Dendritic cell treated with granulocyte-macrophage colony-stimulating factor and Interleukin-4, amounts not matched to agents 40 ng/mL and 50 ng/mL, for 4 days (primary cell): Measurements from ENCODE around the gene CERS4.
A peak's percentile ranks its signal among the peaks of the same experiment; 100 is the strongest.
"Not testable (repeated sequence)": the region's sequence is repeated elsewhere in the genome, so short reads cannot be mapped to it uniquely, and the experiment has no call there.

ENCODE experiments used
- H3K27ac Mint-ChIP-seq: one replicate; pipeline ENCODE4 v1.8.0; 2022; ENCODE audit warnings: mild to moderate bottlenecking, mixed read lengths
- H3K27me3 Mint-ChIP-seq: one replicate; pipeline ENCODE4 v1.8.0; 2022; ENCODE audit warnings: mild to moderate bottlenecking, mixed read lengths
- H3K36me3 Mint-ChIP-seq: one replicate; pipeline ENCODE4 v1.8.0; 2022; ENCODE audit warnings: low read depth, mixed read lengths
- H3K4me1 Mint-ChIP-seq: one replicate; pipeline ENCODE4 v1.8.0; 2022; ENCODE audit warnings: low read depth, mixed read lengths
- H3K4me3 Mint-ChIP-seq: one replicate; pipeline ENCODE4 v1.8.0; 2022; ENCODE audit warnings: mild to moderate bottlenecking, moderate library complexity, mixed read lengths
- H3K9me3 Mint-ChIP-seq: one replicate; pipeline ENCODE4 v1.8.0; 2022; ENCODE audit warnings: mixed read lengths
- intact Hi-C: fragments of 100-400 bp; cut with micrococcal nuclease; formaldehyde crosslinking; loops from one replicate; pipeline ENCODE4 v1.15.0; 2022

CERS4 gene

DNA sequence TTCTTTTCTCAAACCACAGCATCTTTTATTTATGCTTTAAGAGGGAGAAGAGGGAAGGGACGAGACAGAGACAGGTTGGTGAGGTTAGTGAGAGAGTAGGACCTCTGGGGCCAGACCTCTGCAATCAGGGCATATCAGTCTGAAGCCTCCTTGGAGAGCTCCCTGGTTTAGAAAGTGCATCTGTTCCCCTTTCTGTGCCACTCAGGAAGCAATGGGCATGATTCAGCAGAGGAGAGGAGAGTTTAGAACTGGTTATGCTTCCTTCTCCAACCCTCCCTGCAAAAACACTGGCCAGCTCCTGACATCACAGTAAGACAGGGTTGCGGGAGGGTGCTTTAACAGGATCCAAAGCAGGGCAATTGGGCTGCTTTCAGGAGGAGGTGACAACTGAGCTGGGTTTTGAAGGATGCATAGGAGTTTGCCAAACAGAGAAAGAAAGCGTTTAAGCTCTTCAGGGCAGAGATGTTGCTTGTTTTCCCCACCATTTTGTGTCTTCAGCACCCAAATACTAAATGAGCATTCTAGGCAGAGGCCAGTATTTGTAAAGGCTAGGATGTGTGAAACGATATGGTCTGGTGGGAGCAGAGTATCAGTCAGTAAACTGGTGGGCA is 33.1 kb downstream of the CERS4 start:
- Mint-ChIP-seq H3K27me3 (peaks cover 47% of the 10 kb centered on the region), H3K4me1 (peaks cover 52% of the 10 kb centered on the region), H3K9me3 (peaks cover 20% of the 10 kb centered on the region), H3K4me3 (no peak overlapping the region), H3K27ac (peak overlapping the region; percentile 51), H3K36me3 (no peaks in the 10 kb centered on the region)
- intact Hi-C loops = no loop called here

DNA sequence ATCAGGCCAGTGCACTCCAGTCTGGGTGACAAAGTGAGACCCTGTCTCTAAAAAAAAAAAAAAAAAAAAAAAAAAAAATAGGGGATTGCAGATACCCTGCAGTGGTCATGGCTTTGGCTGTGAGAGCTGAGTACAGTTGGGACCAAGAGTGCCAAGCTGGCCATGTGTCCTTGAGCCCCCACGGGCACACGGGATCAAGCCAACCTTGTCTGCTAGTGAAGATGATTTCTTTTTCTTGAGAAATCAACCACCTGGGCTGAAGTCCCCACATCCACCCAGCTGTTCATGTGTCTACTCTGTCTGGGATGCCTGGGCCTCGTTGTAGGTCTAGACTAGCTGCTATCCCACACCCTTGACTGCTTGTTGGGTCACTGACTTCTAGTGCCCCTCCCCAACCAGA is 34.0 kb downstream of the CERS4 start:
- H3K36me3 Mint-ChIP-seq = no peaks in the 10 kb centered on the region
- H3K27ac Mint-ChIP-seq = no peak overlapping the region
- intact Hi-C loops = no loop called here
- peaks cover 48% of the 10 kb centered on the region for H3K4me1 Mint-ChIP-seq
- H3K9me3 Mint-ChIP-seq = peaks cover 20% of the 10 kb centered on the region
- peaks cover 47% of the 10 kb centered on the region for H3K27me3 Mint-ChIP-seq
- H3K4me3 Mint-ChIP-seq = no peak overlapping the region

DNA sequence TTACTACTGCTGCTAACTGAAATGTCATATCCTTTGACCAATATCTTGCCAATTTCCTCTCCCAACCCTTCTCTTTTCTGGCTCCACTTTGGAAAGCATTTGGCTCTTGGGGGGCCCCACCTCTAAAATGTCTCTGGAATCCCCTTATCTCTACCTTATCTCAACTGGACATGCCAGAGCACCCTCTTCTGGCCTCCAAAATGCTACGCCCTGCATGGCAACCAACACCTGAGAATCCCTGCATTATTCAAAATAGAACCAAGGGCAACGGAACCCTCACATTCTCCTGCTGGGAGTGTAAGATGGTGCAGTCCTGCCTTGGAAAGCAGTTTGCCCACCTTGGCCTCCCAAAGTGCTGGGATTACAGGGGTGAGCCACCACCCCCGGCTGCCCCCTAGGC is 35.3 kb downstream of the CERS4 start:
- intact Hi-C loops = no loop called here
- Mint-ChIP-seq H3K27me3 (peaks cover 47% of the 10 kb centered on the region), H3K4me1 (peaks cover 43% of the 10 kb centered on the region), H3K9me3 (peaks cover 20% of the 10 kb centered on the region), H3K27ac (no peak overlapping the region), H3K4me3 (no peak overlapping the region), H3K36me3 (no peaks in the 10 kb centered on the region)

DNA sequence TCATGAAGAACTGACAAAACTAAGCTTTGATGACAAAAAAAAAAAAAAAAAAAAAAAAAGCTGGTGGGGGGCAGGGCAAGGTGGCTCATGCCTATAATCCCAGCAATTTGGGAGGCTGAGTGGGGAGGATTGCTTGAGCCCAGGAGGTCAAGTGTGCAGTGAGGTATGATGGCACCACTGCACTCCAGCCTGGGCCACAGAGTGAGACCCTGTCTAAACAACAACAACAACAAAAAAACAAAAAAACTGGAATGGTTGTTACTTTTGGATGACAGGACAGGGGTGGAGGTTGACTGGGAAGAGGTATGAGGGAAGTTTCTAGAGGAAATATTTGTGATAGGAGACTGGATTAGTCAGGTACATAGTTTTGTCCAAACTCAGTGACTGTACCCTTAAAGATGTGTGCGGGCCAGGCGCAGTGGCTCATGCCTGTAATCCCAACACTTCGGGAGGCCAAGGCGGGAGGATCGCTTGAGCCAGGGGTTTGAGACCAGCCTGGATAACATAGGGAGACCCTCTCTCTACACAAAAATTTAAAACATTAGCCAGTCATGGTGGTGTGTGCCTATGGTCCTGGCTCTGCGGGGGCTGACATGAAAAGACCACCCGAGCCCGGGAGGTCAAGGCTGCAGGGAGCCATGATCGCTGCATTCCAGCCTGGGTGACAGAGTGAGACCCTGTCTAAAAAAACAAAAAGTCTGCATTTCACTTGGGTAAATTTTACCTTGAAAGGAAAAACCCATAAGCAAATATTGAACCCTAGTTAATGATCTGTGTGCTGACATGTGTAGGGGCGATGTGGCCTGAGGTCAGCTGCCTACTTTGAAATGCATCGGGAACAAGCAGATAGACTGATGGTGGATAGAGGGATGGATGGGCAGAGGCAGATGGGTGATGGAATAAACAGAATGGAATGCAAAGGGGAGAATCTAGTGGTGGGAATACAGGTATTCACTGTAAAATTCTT is 37.0 kb downstream of the CERS4 start:
- Mint-ChIP-seq H3K27ac (no peak overlapping the region), H3K9me3 (peaks cover 20% of the 10 kb centered on the region), H3K4me3 (no peak overlapping the region), H3K27me3 (peaks cover 36% of the 10 kb centered on the region), H3K36me3 (no peaks in the 10 kb centered on the region), H3K4me1 (peaks cover 28% of the 10 kb centered on the region)
- intact Hi-C loops = no loop called here

DNA sequence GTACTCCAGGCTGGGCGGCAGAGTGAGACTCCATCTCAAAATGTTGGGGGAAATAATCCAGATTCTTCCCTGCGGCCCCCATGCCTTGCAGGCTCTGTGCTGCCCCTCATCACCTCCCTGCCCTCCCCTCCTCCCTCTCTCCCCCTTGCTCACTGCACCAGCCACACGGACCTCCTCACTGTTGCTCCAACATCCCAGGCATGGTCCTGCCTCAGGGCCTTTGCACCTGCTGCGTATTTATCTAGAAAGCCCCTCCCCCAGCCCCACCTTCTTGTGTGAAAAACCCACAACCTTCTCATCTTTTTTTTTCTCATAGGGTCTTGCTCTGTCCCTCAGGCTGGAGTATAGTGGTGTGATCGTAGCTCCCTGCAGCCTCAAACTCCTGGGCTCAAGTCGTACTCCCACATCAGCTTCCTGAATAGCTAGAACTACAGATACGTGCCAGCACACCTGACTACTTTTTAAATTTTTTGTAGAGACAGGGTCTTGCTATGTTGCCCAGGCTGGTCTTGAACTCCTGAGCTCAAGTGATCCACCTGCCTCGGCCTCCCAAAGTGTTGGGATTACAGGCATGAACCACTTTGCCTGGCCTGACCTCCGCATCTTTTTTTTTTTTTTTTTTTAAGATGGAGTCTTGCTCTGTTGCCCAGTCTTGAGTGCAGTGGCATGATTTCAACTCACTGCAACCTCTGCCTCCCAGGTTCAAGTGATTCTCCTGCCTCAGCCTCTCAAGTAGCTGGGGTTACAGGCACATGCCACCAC is 38.1 kb downstream of the CERS4 start:
- H3K36me3 Mint-ChIP-seq, intact Hi-C loops, H3K27ac Mint-ChIP-seq, H3K4me3 Mint-ChIP-seq: not testable (repeated sequence)
- H3K27me3 Mint-ChIP-seq = peaks cover 36% of the 10 kb centered on the region
- H3K4me1 Mint-ChIP-seq = peaks cover 16% of the 10 kb centered on the region
- H3K9me3 Mint-ChIP-seq = peaks cover 16% of the 10 kb centered on the region

DNA sequence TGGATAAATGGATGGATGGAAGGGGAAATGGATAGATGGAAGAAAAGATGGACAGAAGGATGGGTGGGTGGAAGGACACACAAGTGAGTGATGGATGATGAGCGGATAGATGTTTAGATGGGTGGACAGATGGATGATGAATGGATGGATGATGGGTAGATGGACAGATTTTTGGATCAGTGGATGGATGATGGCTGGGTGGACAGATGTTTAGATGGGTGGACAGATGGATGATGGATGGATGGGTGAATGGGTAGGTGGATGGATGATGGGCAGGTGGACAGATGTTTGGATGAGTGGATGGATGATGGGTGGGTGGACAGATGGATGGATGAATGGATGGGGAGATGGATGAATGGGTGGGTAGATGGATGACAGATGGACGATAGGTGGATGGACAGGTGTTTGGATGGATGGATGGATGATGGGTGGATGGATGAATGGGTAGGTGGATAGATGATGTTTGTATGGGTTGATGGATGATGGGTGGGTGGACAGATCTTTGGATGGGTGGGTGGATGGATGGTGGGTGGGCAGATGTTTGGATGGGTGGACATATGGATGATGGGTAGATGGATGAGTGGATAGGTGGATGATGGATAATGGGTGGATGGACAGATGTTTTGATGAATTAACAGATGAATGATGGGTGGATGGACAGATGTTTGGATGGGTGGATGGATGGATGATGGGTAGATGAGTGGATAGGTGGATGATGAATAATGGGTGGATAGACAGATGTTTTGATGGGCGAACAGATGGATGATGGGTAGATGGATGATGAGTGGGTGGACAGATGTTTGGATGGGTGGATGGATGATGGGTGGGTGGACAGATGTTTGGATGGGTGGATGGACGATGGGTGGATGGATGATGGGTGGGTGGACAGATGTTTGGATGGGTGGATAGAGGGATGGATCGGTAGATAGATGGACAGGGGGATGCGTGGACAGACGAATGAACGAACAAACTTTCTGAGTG is 39.5 kb downstream of the CERS4 start:
- H3K4me3 Mint-ChIP-seq = no peak overlapping the region
- H3K9me3 Mint-ChIP-seq = peaks cover 4% of the 10 kb centered on the region
- no peaks in the 10 kb centered on the region for H3K36me3 Mint-ChIP-seq
- no peak overlapping the region for H3K27ac Mint-ChIP-seq
- intact Hi-C loops = no loop called here
- peaks cover 36% of the 10 kb centered on the region for H3K27me3 Mint-ChIP-seq
- peaks cover 10% of the 10 kb centered on the region for H3K4me1 Mint-ChIP-seq

DNA sequence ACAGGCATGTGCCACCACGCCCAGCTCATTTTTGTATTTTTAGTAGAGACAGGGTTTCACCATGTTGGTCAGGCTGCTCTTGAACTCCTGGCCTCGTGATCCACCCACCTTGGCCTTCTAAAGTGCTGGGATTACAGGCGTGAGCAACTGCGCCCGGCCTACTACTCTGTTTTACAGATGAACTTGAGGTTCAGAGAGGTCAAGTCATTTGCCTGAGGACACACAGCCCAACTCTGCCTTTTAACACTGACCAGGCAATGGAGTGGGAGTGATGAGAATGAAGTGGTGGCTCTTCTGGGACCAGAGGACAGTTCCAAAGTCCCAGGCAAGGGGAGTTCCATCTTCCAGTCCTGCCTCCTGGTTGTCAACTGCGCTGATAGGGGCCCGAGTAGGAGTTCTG is 41.4 kb downstream of the CERS4 start:
- Mint-ChIP-seq H3K4me3 (no peak overlapping the region), H3K27ac (no peak overlapping the region), H3K36me3 (no peaks in the 10 kb centered on the region), H3K27me3 (peaks cover 30% of the 10 kb centered on the region), H3K4me1 (no peaks in the 10 kb centered on the region), H3K9me3 (no peaks in the 10 kb centered on the region)
- intact Hi-C loops = loop anchor here (5.0 kb wide), 1 partner anchor 233 kb away; no protein-coding TSS in a partner anchor

DNA sequence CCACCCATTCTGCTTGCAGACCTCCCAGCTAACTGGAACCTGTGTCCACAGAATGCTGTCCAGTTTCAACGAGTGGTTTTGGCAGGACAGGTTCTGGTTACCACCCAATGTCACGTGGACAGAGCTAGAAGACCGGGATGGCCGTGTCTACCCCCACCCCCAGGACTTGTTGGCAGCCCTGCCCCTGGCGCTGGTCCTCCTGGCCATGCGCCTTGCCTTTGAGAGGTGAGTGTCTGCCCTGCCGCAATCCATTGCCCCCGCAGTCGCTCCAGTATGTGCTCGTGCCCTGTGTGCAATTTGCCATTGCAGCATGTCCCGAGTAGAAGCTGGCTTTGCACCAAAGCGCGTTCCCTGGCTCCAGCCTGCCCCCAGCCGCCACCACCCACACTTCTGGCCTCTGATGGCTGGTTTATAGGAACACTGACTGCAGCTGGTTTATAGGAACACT is 41.9 kb downstream of the CERS4 start:
- Mint-ChIP-seq H3K4me1 (no peaks in the 10 kb centered on the region), H3K4me3 (no peak overlapping the region), H3K27me3 (peaks cover 28% of the 10 kb centered on the region), H3K36me3 (no peaks in the 10 kb centered on the region), H3K27ac (no peak overlapping the region), H3K9me3 (no peaks in the 10 kb centered on the region)
- intact Hi-C loops = loop anchor here (5.0 kb wide), 1 partner anchor 234 kb away; no protein-coding TSS in a partner anchor

DNA sequence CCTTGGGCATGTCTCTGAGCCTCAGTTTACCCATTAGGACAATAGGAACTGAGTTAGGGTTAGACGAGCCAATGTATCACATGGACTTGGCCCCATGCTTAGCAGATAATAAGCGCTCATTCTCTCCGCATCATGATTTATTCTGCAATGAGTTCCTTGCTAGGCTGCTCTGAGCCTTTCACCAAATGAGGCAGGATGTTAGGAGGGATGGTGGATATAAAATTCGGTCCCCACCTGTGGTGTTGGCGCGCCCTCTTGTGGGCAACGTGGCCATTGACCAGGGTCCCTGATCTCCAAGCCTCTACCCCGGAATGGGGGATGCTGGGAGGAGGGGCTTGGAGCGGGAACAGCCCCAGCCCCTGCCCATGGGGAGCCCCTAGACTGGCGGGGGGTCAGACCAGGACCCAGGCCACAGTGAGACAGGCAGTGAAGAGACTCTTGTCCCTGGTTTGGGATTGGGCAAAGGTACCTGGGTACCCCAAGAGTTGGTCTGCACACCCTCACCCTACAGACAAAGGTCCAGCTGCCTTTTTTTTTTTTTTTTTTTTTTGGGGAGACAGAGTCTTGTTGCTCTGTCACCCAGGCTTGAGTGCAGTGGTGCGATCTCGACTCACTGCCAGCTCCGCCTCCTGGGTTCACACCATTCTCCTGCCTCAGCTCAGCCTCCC is 43.9 kb downstream of the CERS4 start:
- H3K27me3 Mint-ChIP-seq = peaks cover 26% of the 10 kb centered on the region
- H3K4me3 Mint-ChIP-seq = no peak overlapping the region
- H3K36me3 Mint-ChIP-seq = no peaks in the 10 kb centered on the region
- no peaks in the 10 kb centered on the region for H3K9me3 Mint-ChIP-seq
- intact Hi-C loops = loop anchor here (1.0 to 5.0 kb wide), 3 partner anchors 95 to 309 kb away; no protein-coding TSS in a partner anchor
- no peak overlapping the region for H3K27ac Mint-ChIP-seq
- no peaks in the 10 kb centered on the region for H3K4me1 Mint-ChIP-seq

DNA sequence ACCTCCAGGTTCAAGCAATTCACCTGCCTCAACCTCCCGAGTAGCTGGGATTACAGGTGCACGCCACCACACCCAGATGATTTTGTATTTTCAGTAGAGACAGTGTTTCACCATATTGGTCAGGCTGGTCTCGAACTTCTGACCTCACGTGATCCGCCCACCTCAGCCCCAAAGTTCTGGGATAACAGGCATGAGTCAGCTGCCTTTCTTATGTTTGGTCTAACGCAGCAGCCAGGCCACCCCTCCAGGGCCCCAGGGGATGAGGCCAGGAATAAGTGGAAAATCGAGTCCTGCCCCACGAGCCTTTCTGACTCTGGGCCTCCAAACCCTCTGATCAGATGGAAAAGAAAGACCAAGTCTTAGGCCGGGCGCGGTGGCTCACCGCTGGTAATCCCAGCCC is 44.5 kb downstream of the CERS4 start:
- H3K4me3 Mint-ChIP-seq = no peak overlapping the region
- H3K9me3 Mint-ChIP-seq = no peaks in the 10 kb centered on the region
- peaks cover 21% of the 10 kb centered on the region for H3K27me3 Mint-ChIP-seq
- no peaks in the 10 kb centered on the region for H3K36me3 Mint-ChIP-seq
- H3K27ac Mint-ChIP-seq = no peak overlapping the region
- H3K4me1 Mint-ChIP-seq = no peaks in the 10 kb centered on the region
- intact Hi-C loops = loop anchor here (1.0 to 5.0 kb wide), 3 partner anchors 95 to 309 kb away; no protein-coding TSS in a partner anchor

DNA sequence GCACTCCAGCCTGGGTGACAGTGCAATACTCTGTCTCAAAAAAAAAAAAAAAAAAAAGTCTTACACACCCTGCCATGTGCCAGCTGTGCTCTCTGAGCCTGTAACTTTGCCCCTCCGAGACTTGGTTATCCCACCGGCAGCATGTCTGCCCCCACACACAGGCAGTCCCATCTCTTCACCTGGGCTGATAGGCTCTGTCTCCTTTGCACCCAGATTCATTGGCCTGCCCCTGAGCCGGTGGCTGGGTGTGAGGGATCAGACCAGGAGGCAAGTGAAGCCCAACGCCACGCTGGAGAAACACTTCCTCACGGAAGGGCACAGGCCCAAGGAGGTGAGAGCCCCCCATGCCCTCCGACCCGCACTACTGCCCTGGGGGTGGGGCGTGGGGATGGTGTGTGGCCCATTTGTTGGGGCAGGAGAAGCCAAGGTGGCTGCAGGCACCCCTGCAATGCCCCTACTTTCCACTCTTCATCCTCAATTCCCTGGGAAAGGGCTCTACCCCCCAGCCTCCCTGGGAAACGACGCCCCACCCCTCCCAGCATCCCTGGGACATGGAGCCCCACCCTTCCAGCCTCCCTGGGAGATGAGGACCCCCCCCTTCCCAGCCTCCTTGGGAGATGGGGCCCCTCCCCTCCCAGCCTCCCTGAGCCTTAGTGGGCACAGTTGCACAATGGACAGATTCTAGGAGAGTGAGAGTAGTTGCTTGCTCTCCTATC is 45.3 kb downstream of the CERS4 start:
- no peaks in the 10 kb centered on the region for H3K9me3 Mint-ChIP-seq
- peaks cover 22% of the 10 kb centered on the region for H3K27me3 Mint-ChIP-seq
- H3K27ac Mint-ChIP-seq = no peak overlapping the region
- H3K36me3 Mint-ChIP-seq = no peaks in the 10 kb centered on the region
- H3K4me3 Mint-ChIP-seq = no peak overlapping the region
- intact Hi-C loops = loop anchor here (5.0 kb wide), 1 partner anchor 237 kb away; no protein-coding TSS in a partner anchor
- H3K4me1 Mint-ChIP-seq = peaks cover 4% of the 10 kb centered on the region
